ENCODE data around the gene TCOF1. TPM values are rescaled to one million over a fixed set of nuclear protein-coding genes. Genes with fewer than 3 reads are reported as not detected.

TCOF1 gene
- total RNA-seq, 1 experiment from 2014 or later = 75.3 TPM

GRCh38 chr5:150341989-150342388 is 15.5 kb upstream of the TCOF1 start:
- no peaks in the 10 kb centered on the region for H3K79me2 ChIP-seq (ENCODE audit: low read depth)

DNA sequence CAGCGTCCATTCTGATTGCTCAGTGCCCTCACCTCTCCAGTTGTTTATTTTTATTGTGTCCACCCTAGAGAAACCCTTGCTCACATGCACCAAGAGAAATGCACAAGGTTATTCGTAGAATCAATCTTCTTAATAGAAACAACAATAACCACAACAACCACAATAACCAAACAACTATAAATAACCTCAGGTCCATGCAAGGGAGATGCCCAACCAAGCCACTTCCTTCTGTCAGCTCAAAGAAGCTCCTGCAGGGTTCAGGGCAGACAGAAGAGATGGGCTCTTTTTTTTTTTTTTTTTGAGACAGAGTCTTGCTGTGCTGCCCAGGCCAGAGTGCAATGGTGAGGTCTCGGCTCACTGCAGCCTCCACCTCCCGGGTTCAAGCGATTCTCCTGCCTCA is 14.9 kb upstream of the TCOF1 start:
- ChIA-PET POLR2A (ENCODE audit: unreplicated experiment) (interaction anchor here (0.6 kb wide), 1 partner anchor 26 kb away, joined by 4 read pairs; no protein-coding TSS in a partner anchor), CTCF (no interaction called here)

More at GRCh38 chr5:150341989-150342388, 15.5 kb upstream of the TCOF1 start:
- POLR2A ChIA-PET (ENCODE audit: unreplicated experiment) = no interaction called here
- H4K20me1 ChIP-seq (ENCODE audit: insufficient read depth) = no peaks in the 10 kb centered on the region
- H3K4me1 ChIP-seq (replicated peaks; ENCODE audit: insufficient read depth) = no peaks in the 10 kb centered on the region
- no peak overlapping the region for H3K4me2 ChIP-seq
- intact Hi-C loops (cut with micrococcal nuclease; ENCODE audit: unreplicated experiment) = no loop called here
- no peak for DNase-seq
- no peaks in the 10 kb centered on the region for H3K27me3 ChIP-seq (ENCODE audit: insufficient read depth, low read depth)
- H3K4me3 ChIP-seq = no peak overlapping the region
- no peaks in the 10 kb centered on the region for H3K9me2 ChIP-seq (ENCODE audit: insufficient read depth)
- CTCF ChIA-PET = no interaction called here
- no peaks in the 10 kb centered on the region for H3K9me3 ChIP-seq (ENCODE audit: insufficient read depth, low read depth)
- no TSS peak for BruUV-seq (replicated peaks)
- no peak overlapping the region for H2AFZ ChIP-seq
- no peak overlapping the region for H3K27ac ChIP-seq
- TF ChIP-seq CTCF (conservative IDR thresholded peaks at IDR 0.05) = no peak
- TF ChIP-seq EZH2 (IDR thresholded peaks at IDR 0.05; ENCODE audit: low read depth) = no peak
- no peaks in the 10 kb centered on the region for H3K36me3 ChIP-seq (ENCODE audit: low read depth)
- no peaks in the 10 kb centered on the region for H3F3A ChIP-seq (ENCODE audit: insufficient read depth, low read depth)

GRCh38 chr5:150343994-150344631 is 13.4 kb upstream of the TCOF1 start:
- H3K4me3 ChIP-seq = no peak overlapping the region
- intact Hi-C loops (cut with micrococcal nuclease; ENCODE audit: unreplicated experiment) = no loop called here
- H2AFZ ChIP-seq = no peak overlapping the region
- ChIA-PET CTCF (no interaction called here), POLR2A (ENCODE audit: unreplicated experiment) (no interaction called here)
- H3K27me3 ChIP-seq (ENCODE audit: insufficient read depth, low read depth) = no peaks in the 10 kb centered on the region
- no peaks in the 10 kb centered on the region for H3K79me2 ChIP-seq (ENCODE audit: low read depth)
- no peaks in the 10 kb centered on the region for H3F3A ChIP-seq (ENCODE audit: insufficient read depth, low read depth)
- H3K27ac ChIP-seq = no peak overlapping the region
- H3K9me3 ChIP-seq (ENCODE audit: insufficient read depth, low read depth) = no peaks in the 10 kb centered on the region
- no TSS peak for BruUV-seq (replicated peaks)
- H3K4me1 ChIP-seq (replicated peaks; ENCODE audit: insufficient read depth) = no peaks in the 10 kb centered on the region
- TF ChIP-seq CTCF (conservative IDR thresholded peaks at IDR 0.05) (no peak), EZH2 (IDR thresholded peaks at IDR 0.05; ENCODE audit: low read depth) (no peak)
- no peaks in the 10 kb centered on the region for H4K20me1 ChIP-seq (ENCODE audit: insufficient read depth)
- H3K9me2 ChIP-seq (ENCODE audit: insufficient read depth) = no peaks in the 10 kb centered on the region
- no peaks in the 10 kb centered on the region for H3K36me3 ChIP-seq (ENCODE audit: low read depth)
- no peak overlapping the region for H3K4me2 ChIP-seq
- no peak for DNase-seq

More for the DNA sequence above, 14.9 kb upstream of the TCOF1 start:
- no TSS peak for BruUV-seq (replicated peaks)
- Histone ChIP-seq H3K9me2 (ENCODE audit: insufficient read depth) (no peaks in the 10 kb centered on the region), H3K79me2 (ENCODE audit: low read depth) (no peaks in the 10 kb centered on the region), H4K20me1 (ENCODE audit: insufficient read depth) (no peaks in the 10 kb centered on the region), H3K27ac (no peak overlapping the region), H2AFZ (no peak overlapping the region), H3K4me3 (no peak overlapping the region), H3F3A (ENCODE audit: insufficient read depth, low read depth) (no peaks in the 10 kb centered on the region), H3K27me3 (ENCODE audit: insufficient read depth, low read depth) (no peaks in the 10 kb centered on the region), H3K4me1 (replicated peaks; ENCODE audit: insufficient read depth) (no peaks in the 10 kb centered on the region), H3K9me3 (ENCODE audit: insufficient read depth, low read depth) (no peaks in the 10 kb centered on the region), H3K36me3 (ENCODE audit: low read depth) (no peaks in the 10 kb centered on the region), H3K4me2 (no peak overlapping the region)
- DNase-seq = no peak
- intact Hi-C loops (cut with micrococcal nuclease; ENCODE audit: unreplicated experiment) = no loop called here
- TF ChIP-seq EZH2 (IDR thresholded peaks at IDR 0.05; ENCODE audit: low read depth) (no peak), CTCF (conservative IDR thresholded peaks at IDR 0.05) (no peak)

Data from PC-9 (cell line).